SH-SY5Y (cell line): Measurements from ENCODE around the gene MYL12B.

ENCODE experiments used
- GATA2 ChIP-seq: IDR thresholded peaks from 2 replicates; pipeline ENCODE4 v1.6.1; 2011; ENCODE audit warnings: mild to moderate bottlenecking, low read depth, low read length
- GATA3 ChIP-seq: IDR thresholded peaks from 2 replicates; pipeline ENCODE4 v1.6.1; 2011; ENCODE audit warnings: low read depth, mild to moderate bottlenecking, low read length, moderate library complexity

Gene MYL12B

GRCh38 chr18:3266062-3266608, 4.2 kb downstream of the MYL12B start:
- TF ChIP-seq GATA2 (no peak), GATA3 (no peak)

GRCh38 chr18:3268306-3268705, 6.4 kb downstream of the MYL12B start:
- TF ChIP-seq GATA3 (no peak), GATA2 (no peak)

GRCh38 chr18:3269241-3269913, 7.4 kb downstream of the MYL12B start:
- TF ChIP-seq GATA3, result no peak
- TF ChIP-seq GATA2, result no peak

- TF ChIP-seq GATA2, result no peak
- TF ChIP-seq GATA3, result no peak
Measured at GRCh38 chr18:3269914-3270299, 8.0 kb downstream of the MYL12B start.

GRCh38 chr18:3273042-3273441, 11.1 kb downstream of the MYL12B start:
- TF ChIP-seq GATA3 (no peak), GATA2 (no peak)

GRCh38 chr18:3279201-3280185, 17.6 kb downstream of the MYL12B start:
- TF ChIP-seq GATA2 (no peak), GATA3 (no peak)

- no peak for TF ChIP-seq GATA2
- TF ChIP-seq GATA3, result no peak
Measured at GRCh38 chr18:3281456-3282400, 19.8 kb downstream of the MYL12B start.

GRCh38 chr18:3283253-3283863, 21.4 kb downstream of the MYL12B start:
- no peak for TF ChIP-seq GATA3

- TF ChIP-seq GATA2 (peak; percentile 87), GATA3 (no peak)
Measured at GRCh38 chr18:3283908-3284307, 22.0 kb downstream of the MYL12B start.

- TF ChIP-seq GATA2, result no peak
- no peak for TF ChIP-seq GATA3
Measured at GRCh38 chr18:3284501-3284900, 22.6 kb downstream of the MYL12B start.

- TF ChIP-seq GATA2 (no peak), GATA3 (no peak)
Measured at GRCh38 chr18:3286159-3286558, 24.2 kb downstream of the MYL12B start.

GRCh38 chr18:3293196-3293951, 31.4 kb downstream of the MYL12B start:
- TF ChIP-seq GATA2 (no peak), GATA3 (no peak)
